ENCODE data around the gene PCCA. TPM values are rescaled to one million over a fixed set of nuclear protein-coding genes. Genes with fewer than 3 reads are reported as not detected.
"Not testable (repeated sequence)": the region's sequence is repeated elsewhere in the genome, so short reads cannot be mapped to it uniquely, and the experiment has no call there.

The PCCA gene
- total and polyA plus RNA-seq, 4 experiments from 2014 or later = 4.4 to 9.7 (median 7.4) TPM

- no peaks in the 10 kb centered on the region for H3K4me1 ChIP-seq (ENCODE audit: insufficient read depth, low read length)
- no peak for DNase-seq
- Mint-ChIP-seq H3K4me3 (no peak overlapping the region), H3K4me1 (no peaks in the 10 kb centered on the region), H3K27me3 (no peaks in the 10 kb centered on the region), H3K36me3 (peaks cover 0 to 4% of the 10 kb centered on the region in 2 donors), H3K9me3 (no peaks in the 10 kb centered on the region), H3K27ac (no peak overlapping the region)
- ChIA-PET CTCF (ENCODE audit: partially characterized antibody) (no interaction called here), POLR2A (ENCODE audit: partially characterized antibody) (no interaction called here)
- H3K36me3 ChIP-seq (ENCODE audit: insufficient read depth, low read length) = no peaks in the 10 kb centered on the region
- no peak overlapping the region for H3K4me3 ChIP-seq (ENCODE audit: low read length in 2 of 2)
- no peaks in the 10 kb centered on the region for H3K9me3 ChIP-seq (ENCODE audit: control insufficient read depth in 1 of 2, low read length in 2 of 2)
- H3K27ac ChIP-seq (ENCODE audit: low read depth, low read length) = no peak overlapping the region
- intact Hi-C loops (cut with micrococcal nuclease) = no loop called here
- H3K27me3 ChIP-seq (ENCODE audit: insufficient read depth, low read length) = no peaks in the 10 kb centered on the region
Observed at GRCh38 chr13:100363874-100364273, 275.0 kb downstream of the PCCA start.

GRCh38 chr13:100364591-100364990 lies 275.7 kb downstream of the PCCA start:
- Histone ChIP-seq H3K9me3 (ENCODE audit: control insufficient read depth in 1 of 2, low read length in 2 of 2) (no peaks in the 10 kb centered on the region), H3K4me3 (ENCODE audit: low read length in 2 of 2) (no peak overlapping the region), H3K27me3 (ENCODE audit: insufficient read depth, low read length) (no peaks in the 10 kb centered on the region), H3K36me3 (ENCODE audit: insufficient read depth, low read length) (no peaks in the 10 kb centered on the region), H3K27ac (ENCODE audit: low read depth, low read length) (no peak overlapping the region), H3K4me1 (ENCODE audit: insufficient read depth, low read length) (no peaks in the 10 kb centered on the region)
- no peak for DNase-seq
- H3K27me3 Mint-ChIP-seq = no peaks in the 10 kb centered on the region
- POLR2A ChIA-PET (ENCODE audit: partially characterized antibody) = no interaction called here
- H3K9me3 Mint-ChIP-seq = no peaks in the 10 kb centered on the region
- no peak overlapping the region for H3K27ac Mint-ChIP-seq
- H3K4me1 Mint-ChIP-seq = no peaks in the 10 kb centered on the region
- CTCF ChIA-PET (ENCODE audit: partially characterized antibody) = no interaction called here
- H3K36me3 Mint-ChIP-seq = peaks cover 4 to 11% of the 10 kb centered on the region in 2 donors
- intact Hi-C loops (cut with micrococcal nuclease) = no loop called here
- H3K4me3 Mint-ChIP-seq = no peak overlapping the region

GRCh38 chr13:100365680-100366079 lies 276.8 kb downstream of the PCCA start:
- H3K4me3 ChIP-seq (ENCODE audit: low read length in 2 of 2) = no peak overlapping the region
- CTCF ChIA-PET (ENCODE audit: partially characterized antibody) = no interaction called here
- Mint-ChIP-seq H3K4me1 (no peaks in the 10 kb centered on the region), H3K9me3 (no peaks in the 10 kb centered on the region), H3K27me3 (no peaks in the 10 kb centered on the region), H3K27ac (no peak overlapping the region), H3K36me3 (peaks cover 6 to 16% of the 10 kb centered on the region in 2 donors), H3K4me3 (no peak overlapping the region)
- no peaks in the 10 kb centered on the region for H3K4me1 ChIP-seq (ENCODE audit: insufficient read depth, low read length)
- H3K9me3 ChIP-seq (ENCODE audit: control insufficient read depth in 1 of 2, low read length in 2 of 2) = no peaks in the 10 kb centered on the region
- intact Hi-C loops (cut with micrococcal nuclease) = no loop called here
- POLR2A ChIA-PET (ENCODE audit: partially characterized antibody) = no interaction called here
- DNase-seq = no peak
- H3K27ac ChIP-seq (ENCODE audit: low read depth, low read length) = no peak overlapping the region
- no peaks in the 10 kb centered on the region for H3K27me3 ChIP-seq (ENCODE audit: insufficient read depth, low read length)
- no peaks in the 10 kb centered on the region for H3K36me3 ChIP-seq (ENCODE audit: insufficient read depth, low read length)

- POLR2A ChIA-PET (ENCODE audit: partially characterized antibody) = no interaction called here
- Mint-ChIP-seq H3K4me1 (no peaks in the 10 kb centered on the region), H3K27me3 (no peaks in the 10 kb centered on the region), H3K9me3 (peaks cover 7 to 46% (median 31%) of the 10 kb centered on the region in 8 donors), H3K4me3 (no peak overlapping the region), H3K27ac (no peak overlapping the region), H3K36me3 (peaks cover 32 to 59% of the 10 kb centered on the region in 2 donors)
- Histone ChIP-seq H3K4me3 (ENCODE audit: low read length in 2 of 2) (no peak overlapping the region), H3K36me3 (ENCODE audit: insufficient read depth, low read length) (no peaks in the 10 kb centered on the region), H3K4me1 (ENCODE audit: insufficient read depth, low read length) (no peaks in the 10 kb centered on the region), H3K9me3 (ENCODE audit: control insufficient read depth in 1 of 2, low read length in 2 of 2) (no peaks in the 10 kb centered on the region), H3K27ac (ENCODE audit: low read depth, low read length) (no peak overlapping the region), H3K27me3 (ENCODE audit: insufficient read depth, low read length) (no peaks in the 10 kb centered on the region)
- no peak for DNase-seq
- CTCF ChIA-PET (ENCODE audit: partially characterized antibody) = no interaction called here
- intact Hi-C loops (cut with micrococcal nuclease) = no loop called here
Observed at GRCh38 chr13:100378533-100378932, 289.6 kb downstream of the PCCA start.

- H3K9me3 Mint-ChIP-seq = peaks cover 5 to 25% (median 20%) of the 10 kb centered on the region in 8 donors
- H3K4me3 Mint-ChIP-seq = no peak overlapping the region
- intact Hi-C loops (cut with micrococcal nuclease) = no loop called here
- peaks cover 23 to 47% of the 10 kb centered on the region in 2 donors for H3K36me3 Mint-ChIP-seq
- no peak for DNase-seq
- ChIA-PET CTCF (ENCODE audit: partially characterized antibody) (no interaction called here), POLR2A (ENCODE audit: partially characterized antibody) (no interaction called here)
- H3K27me3 Mint-ChIP-seq = no peaks in the 10 kb centered on the region
- H3K27me3 ChIP-seq (ENCODE audit: insufficient read depth, low read length) = no peaks in the 10 kb centered on the region
- H3K36me3 ChIP-seq (ENCODE audit: insufficient read depth, low read length) = no peaks in the 10 kb centered on the region
- H3K4me3 ChIP-seq (ENCODE audit: low read length in 2 of 2) = no peak overlapping the region
- no peaks in the 10 kb centered on the region for H3K4me1 Mint-ChIP-seq
- H3K9me3 ChIP-seq (ENCODE audit: control insufficient read depth in 1 of 2, low read length in 2 of 2) = no peaks in the 10 kb centered on the region
- no peak overlapping the region for H3K27ac Mint-ChIP-seq
- no peak overlapping the region for H3K27ac ChIP-seq (ENCODE audit: low read depth, low read length)
- no peaks in the 10 kb centered on the region for H3K4me1 ChIP-seq (ENCODE audit: insufficient read depth, low read length)
Observed at GRCh38 chr13:100381595-100382224, 292.8 kb downstream of the PCCA start.

- ChIA-PET POLR2A (ENCODE audit: partially characterized antibody) (no interaction called here), CTCF (ENCODE audit: partially characterized antibody) (no interaction called here)
- H3K27ac ChIP-seq (ENCODE audit: low read depth, low read length) = no peak overlapping the region
- no peaks in the 10 kb centered on the region for H3K27me3 Mint-ChIP-seq
- no peak overlapping the region for H3K4me3 ChIP-seq (ENCODE audit: low read length in 2 of 2)
- H3K36me3 Mint-ChIP-seq = peaks cover 22 to 44% of the 10 kb centered on the region in 2 donors
- no peaks in the 10 kb centered on the region for H3K4me1 ChIP-seq (ENCODE audit: insufficient read depth, low read length)
- H3K4me3 Mint-ChIP-seq = no peak overlapping the region
- H3K9me3 ChIP-seq (ENCODE audit: control insufficient read depth in 1 of 2, low read length in 2 of 2) = no peaks in the 10 kb centered on the region
- DNase-seq = no peak
- no peaks in the 10 kb centered on the region for H3K4me1 Mint-ChIP-seq
- H3K36me3 ChIP-seq (ENCODE audit: insufficient read depth, low read length) = no peaks in the 10 kb centered on the region
- no peak overlapping the region for H3K27ac Mint-ChIP-seq
- no peaks in the 10 kb centered on the region for H3K27me3 ChIP-seq (ENCODE audit: insufficient read depth, low read length)
- peaks cover 4 to 16% (median 13%) of the 10 kb centered on the region in 8 donors for H3K9me3 Mint-ChIP-seq
- intact Hi-C loops (cut with micrococcal nuclease) = no loop called here
Observed at GRCh38 chr13:100382785-100383184, 293.9 kb downstream of the PCCA start.

GRCh38 chr13:100387416-100387815 lies 298.5 kb downstream of the PCCA start:
- H3K27me3 ChIP-seq (ENCODE audit: insufficient read depth, low read length) = no peaks in the 10 kb centered on the region
- H3K27ac Mint-ChIP-seq = no peak overlapping the region
- H3K4me3 ChIP-seq (ENCODE audit: low read length in 2 of 2) = no peak overlapping the region
- peaks cover 0 to 2% (median 0%) of the 10 kb centered on the region in 8 donors for H3K9me3 Mint-ChIP-seq
- H3K36me3 Mint-ChIP-seq = peaks cover 11 to 19% of the 10 kb centered on the region in 2 donors
- H3K4me1 ChIP-seq (ENCODE audit: insufficient read depth, low read length) = no peaks in the 10 kb centered on the region
- H3K27me3 Mint-ChIP-seq = no peaks in the 10 kb centered on the region
- ChIA-PET CTCF (ENCODE audit: partially characterized antibody) (no interaction called here), POLR2A (ENCODE audit: partially characterized antibody) (no interaction called here)
- no peak overlapping the region for H3K27ac ChIP-seq (ENCODE audit: low read depth, low read length)
- no peak for DNase-seq
- intact Hi-C loops (cut with micrococcal nuclease) = no loop called here
- no peak overlapping the region for H3K4me3 Mint-ChIP-seq
- H3K4me1 Mint-ChIP-seq = peaks cover under 1 to 4% (median 3%) of the 10 kb centered on the region in 4 donors
- no peaks in the 10 kb centered on the region for H3K36me3 ChIP-seq (ENCODE audit: insufficient read depth, low read length)
- no peaks in the 10 kb centered on the region for H3K9me3 ChIP-seq (ENCODE audit: control insufficient read depth in 1 of 2, low read length in 2 of 2)

GRCh38 chr13:100388150-100388549 lies 299.3 kb downstream of the PCCA start:
- H3K27ac ChIP-seq (ENCODE audit: low read depth, low read length); H3K27ac Mint-ChIP-seq; H3K4me3 Mint-ChIP-seq; H3K4me1 Mint-ChIP-seq; DNase-seq; H3K9me3 Mint-ChIP-seq; H3K27me3 Mint-ChIP-seq; H3K9me3 ChIP-seq (ENCODE audit: control insufficient read depth in 1 of 2, low read length in 2 of 2); H3K4me3 ChIP-seq (ENCODE audit: low read length in 2 of 2); H3K27me3 ChIP-seq (ENCODE audit: insufficient read depth, low read length); H3K4me1 ChIP-seq (ENCODE audit: insufficient read depth, low read length); H3K36me3 ChIP-seq (ENCODE audit: insufficient read depth, low read length); CTCF ChIA-PET (ENCODE audit: partially characterized antibody); POLR2A ChIA-PET (ENCODE audit: partially characterized antibody); intact Hi-C loops (cut with micrococcal nuclease): not testable (repeated sequence)
- H3K36me3 Mint-ChIP-seq = peaks cover 11 to 14% of the 10 kb centered on the region in 2 donors
